Measurements from ENCODE around the gene AP3S2.
"Not testable (repeated sequence)": the region's sequence is repeated elsewhere in the genome, so short reads cannot be mapped to it uniquely, and the experiment has no call there.

Gene AP3S2

GRCh38 chr15:89863918-89864317 lies 29.9 kb downstream of the AP3S2 start:
- DNase-seq: no peak

GRCh38 chr15:89860891-89861290 lies 32.9 kb downstream of the AP3S2 start:
- DNase-seq: no peak

- DNase-seq: no peak
Measured at GRCh38 chr15:89860431-89860830, 33.4 kb downstream of the AP3S2 start.

GRCh38 chr15:89858661-89859458 lies 34.9 kb downstream of the AP3S2 start:
- no peak for DNase-seq

GRCh38 chr15:89857673-89858072 lies 36.1 kb downstream of the AP3S2 start:
- no peak for DNase-seq

GRCh38 chr15:89855948-89856347 lies 37.8 kb downstream of the AP3S2 start:
- DNase-seq: no peak

GRCh38 chr15:89854863-89855262 lies 38.9 kb downstream of the AP3S2 start:
- DNase-seq: not testable (repeated sequence)

- no peak for DNase-seq
Measured at GRCh38 chr15:89852342-89852995, 41.3 kb downstream of the AP3S2 start.

GRCh38 chr15:89851673-89852341 lies 42.0 kb downstream of the AP3S2 start:
- DNase-seq: no peak

- DNase-seq: no peak
Measured at GRCh38 chr15:89848970-89849292, 44.9 kb downstream of the AP3S2 start.

- no peak for DNase-seq
Measured at GRCh38 chr15:89847101-89847500, 46.7 kb downstream of the AP3S2 start.

GRCh38 chr15:89845305-89845893 lies 48.4 kb downstream of the AP3S2 start:
- peak; percentile 94 for DNase-seq

GRCh38 chr15:89841962-89842361 lies 51.8 kb downstream of the AP3S2 start:
- DNase-seq: no peak

GRCh38 chr15:89841306-89841705 lies 52.5 kb downstream of the AP3S2 start:
- no peak for DNase-seq

- no peak for DNase-seq
Measured at GRCh38 chr15:89839167-89839810, 54.5 kb downstream of the AP3S2 start.

GRCh38 chr15:89837830-89838178 lies 56.0 kb downstream of the AP3S2 start:
- no peak for DNase-seq

GRCh38 chr15:89837134-89837829 lies 56.5 kb downstream of the AP3S2 start:
- DNase-seq: peak; percentile 62

- peak; percentile 98 for DNase-seq
Measured at GRCh38 chr15:89836267-89837133, 57.3 kb downstream of the AP3S2 start.

GRCh38 chr15:89835176-89835564 lies 58.6 kb downstream of the AP3S2 start:
- no peak for DNase-seq

- not testable (repeated sequence) for DNase-seq
Measured at GRCh38 chr15:89834465-89835175, 59.2 kb downstream of the AP3S2 start.

GRCh38 chr15:89833966-89834365 lies 59.8 kb downstream of the AP3S2 start:
- no peak for DNase-seq

All from fibroblast of skin of right quadriceps (primary cell).